ENCODE results near the gene CDRT4.

Gene CDRT4

DNA sequence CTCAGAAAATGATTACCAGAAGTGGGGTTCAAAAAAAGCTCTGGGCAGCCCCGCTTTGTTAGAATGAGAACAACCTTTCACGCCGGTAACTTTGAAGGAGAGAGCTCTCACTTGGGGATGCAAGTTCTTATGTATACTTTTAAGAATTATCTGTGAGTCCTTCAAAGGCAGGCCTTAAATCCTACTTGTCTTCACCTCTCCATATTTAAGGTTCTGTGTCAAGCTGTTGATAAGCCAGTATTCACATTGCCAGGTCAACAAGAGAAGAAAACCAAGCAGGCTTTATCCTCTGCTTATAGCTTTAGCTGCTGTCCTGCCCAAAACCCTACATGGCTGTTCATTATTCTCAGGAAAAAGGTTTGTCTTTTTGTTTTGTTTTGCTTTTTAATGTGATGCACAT, 42.9 kb downstream of the CDRT4 start:
- Histone ChIP-seq H3F3A (ENCODE audit: insufficient read depth) (no peaks in the 10 kb centered on the region), H3K27ac (ENCODE audit: low read depth, low read length) (no peak overlapping the region), H3K9me3 (ENCODE audit: insufficient read depth, low read length) (no peaks in the 10 kb centered on the region), H3K4me3 (ENCODE audit: insufficient read depth, low read length, poor library complexity, severe bottlenecking) (no peak overlapping the region), H3K9me2 (replicated peaks; ENCODE audit: insufficient read depth, low read length) (no peaks in the 10 kb centered on the region), H3K27me3 (ENCODE audit: low read length) (no peaks in the 10 kb centered on the region), H3K4me2 (ENCODE audit: low read depth, low read length, poor library complexity, severe bottlenecking) (no peak overlapping the region), H2AFZ (ENCODE audit: low read depth, low read length, severe bottlenecking) (no peak overlapping the region), H3K79me2 (ENCODE audit: insufficient read depth, low read length) (no peaks in the 10 kb centered on the region), H3K36me3 (ENCODE audit: low read length) (no peaks in the 10 kb centered on the region), H3K9ac (ENCODE audit: low read length) (no peak overlapping the region), H4K20me1 (ENCODE audit: low read depth, low read length) (no peaks in the 10 kb centered on the region)
- TF ChIP-seq EZH2phosphoT487 (conservative IDR thresholded peaks at IDR 0.05; ENCODE audit: low read length): no peak
- TF ChIP-seq, protein P1, sequence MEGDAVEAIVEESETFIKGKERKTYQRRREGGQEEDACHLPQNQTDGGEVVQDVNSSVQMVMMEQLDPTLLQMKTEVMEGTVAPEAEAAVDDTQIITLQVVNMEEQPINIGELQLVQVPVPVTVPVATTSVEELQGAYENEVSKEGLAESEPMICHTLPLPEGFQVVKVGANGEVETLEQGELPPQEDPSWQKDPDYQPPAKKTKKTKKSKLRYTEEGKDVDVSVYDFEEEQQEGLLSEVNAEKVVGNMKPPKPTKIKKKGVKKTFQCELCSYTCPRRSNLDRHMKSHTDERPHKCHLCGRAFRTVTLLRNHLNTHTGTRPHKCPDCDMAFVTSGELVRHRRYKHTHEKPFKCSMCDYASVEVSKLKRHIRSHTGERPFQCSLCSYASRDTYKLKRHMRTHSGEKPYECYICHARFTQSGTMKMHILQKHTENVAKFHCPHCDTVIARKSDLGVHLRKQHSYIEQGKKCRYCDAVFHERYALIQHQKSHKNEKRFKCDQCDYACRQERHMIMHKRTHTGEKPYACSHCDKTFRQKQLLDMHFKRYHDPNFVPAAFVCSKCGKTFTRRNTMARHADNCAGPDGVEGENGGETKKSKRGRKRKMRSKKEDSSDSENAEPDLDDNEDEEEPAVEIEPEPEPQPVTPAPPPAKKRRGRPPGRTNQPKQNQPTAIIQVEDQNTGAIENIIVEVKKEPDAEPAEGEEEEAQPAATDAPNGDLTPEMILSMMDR (IDR thresholded peaks at IDR 0.05; ENCODE audit: insufficient read depth, low read length, poor library complexity, severe bottlenecking): no peak

DNA sequence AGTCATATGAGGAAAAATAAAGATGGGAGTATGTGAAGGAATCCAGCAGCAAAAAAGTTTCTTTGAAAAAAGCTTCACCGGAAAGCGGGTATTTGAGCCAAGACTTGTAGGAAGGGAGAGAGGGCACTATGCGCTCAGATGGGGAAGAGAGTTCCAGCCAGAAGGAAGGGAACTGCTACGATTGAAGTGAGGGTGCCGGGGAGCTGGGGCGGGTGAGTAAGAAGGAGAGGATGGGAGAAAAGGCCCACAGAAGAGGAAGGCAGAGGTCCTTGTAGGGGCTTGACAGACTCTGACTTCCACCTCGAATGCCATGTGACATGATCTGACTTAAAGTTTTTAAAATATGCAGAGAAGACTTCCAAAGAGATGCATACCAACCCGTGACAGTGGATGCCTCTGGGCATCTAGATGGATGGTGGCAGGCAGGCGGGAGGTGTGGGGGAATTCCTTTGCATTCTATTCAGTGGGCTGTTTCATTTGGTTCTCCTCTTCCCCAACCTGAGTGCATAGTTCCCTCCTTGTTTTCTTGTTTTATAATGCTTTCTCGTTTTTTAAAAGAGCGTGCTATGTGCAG, 44.9 kb downstream of the CDRT4 start:
- Histone ChIP-seq H3K4me3 (ENCODE audit: insufficient read depth, low read length, poor library complexity, severe bottlenecking) (no peak overlapping the region), H3K79me2 (ENCODE audit: insufficient read depth, low read length) (no peaks in the 10 kb centered on the region), H3K9me2 (replicated peaks; ENCODE audit: insufficient read depth, low read length) (no peaks in the 10 kb centered on the region), H3K4me2 (ENCODE audit: low read depth, low read length, poor library complexity, severe bottlenecking) (no peak overlapping the region), H4K20me1 (ENCODE audit: low read depth, low read length) (no peaks in the 10 kb centered on the region), H3K9ac (ENCODE audit: low read length) (no peak overlapping the region), H3K36me3 (ENCODE audit: low read length) (no peaks in the 10 kb centered on the region), H3K9me3 (ENCODE audit: insufficient read depth, low read length) (no peaks in the 10 kb centered on the region), H3K27me3 (ENCODE audit: low read length) (no peaks in the 10 kb centered on the region), H2AFZ (ENCODE audit: low read depth, low read length, severe bottlenecking) (no peak overlapping the region), H3K27ac (ENCODE audit: low read depth, low read length) (no peak overlapping the region), H3F3A (ENCODE audit: insufficient read depth) (no peaks in the 10 kb centered on the region)
- TF ChIP-seq, protein P1 (IDR thresholded peaks at IDR 0.05; ENCODE audit: insufficient read depth, low read length, poor library complexity, severe bottlenecking): no peak
- TF ChIP-seq EZH2phosphoT487 (conservative IDR thresholded peaks at IDR 0.05; ENCODE audit: low read length): no peak

DNA sequence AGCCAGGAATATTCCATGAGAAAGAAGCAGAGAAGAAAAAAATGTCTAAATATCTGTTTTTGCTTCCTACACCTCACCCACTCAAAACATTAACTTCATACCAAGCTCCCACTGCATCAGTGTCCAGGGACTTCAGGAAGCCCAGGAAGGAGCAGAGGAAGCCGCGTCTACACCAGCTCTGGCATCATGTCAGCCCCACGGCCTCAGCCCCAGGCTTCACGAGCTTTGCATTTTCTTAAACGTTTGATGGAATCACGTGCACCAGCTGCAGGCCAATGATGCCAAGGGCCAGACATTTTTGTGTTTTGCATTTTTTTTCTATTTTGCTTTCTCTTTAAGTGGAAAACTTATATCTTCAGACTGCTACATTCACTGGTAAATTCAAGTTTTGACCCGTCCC, 48.6 kb downstream of the CDRT4 start:
- Histone ChIP-seq H3K36me3 (ENCODE audit: low read length) (no peaks in the 10 kb centered on the region), H3F3A (ENCODE audit: insufficient read depth) (no peaks in the 10 kb centered on the region), H3K79me2 (ENCODE audit: insufficient read depth, low read length) (no peaks in the 10 kb centered on the region), H3K9me3 (ENCODE audit: insufficient read depth, low read length) (no peaks in the 10 kb centered on the region), H3K9me2 (replicated peaks; ENCODE audit: insufficient read depth, low read length) (no peaks in the 10 kb centered on the region), H4K20me1 (ENCODE audit: low read depth, low read length) (no peaks in the 10 kb centered on the region), H2AFZ (ENCODE audit: low read depth, low read length, severe bottlenecking) (no peak overlapping the region), H3K4me3 (ENCODE audit: insufficient read depth, low read length, poor library complexity, severe bottlenecking) (no peak overlapping the region), H3K27ac (ENCODE audit: low read depth, low read length) (no peak overlapping the region), H3K4me2 (ENCODE audit: low read depth, low read length, poor library complexity, severe bottlenecking) (no peak overlapping the region), H3K27me3 (ENCODE audit: low read length) (no peaks in the 10 kb centered on the region), H3K9ac (ENCODE audit: low read length) (no peak overlapping the region)
- TF ChIP-seq, protein P1 (IDR thresholded peaks at IDR 0.05; ENCODE audit: insufficient read depth, low read length, poor library complexity, severe bottlenecking): no peak
